ENCODE data around the gene TFDP1.

Gene TFDP1

GRCh38 chr13:113554333-113554700, 30.2 kb upstream of the TFDP1 start:
- no peak for TF ChIP-seq CTCF (IDR thresholded peaks at IDR 0.05; ENCODE audit: low read depth, low read length, missing control alignments)
- no peak overlapping the region for H3K4me3 ChIP-seq (ENCODE audit: low read depth, low read length)
- DNase-seq (ENCODE audit: low read depth) = no peak

GRCh38 chr13:113555141-113555540, 29.4 kb upstream of the TFDP1 start:
- no peak overlapping the region for H3K4me3 ChIP-seq (ENCODE audit: low read depth, low read length)
- no peak for TF ChIP-seq CTCF (IDR thresholded peaks at IDR 0.05; ENCODE audit: low read depth, low read length, missing control alignments)
- no peak for DNase-seq (ENCODE audit: low read depth)

- no peak overlapping the region for H3K4me3 ChIP-seq (ENCODE audit: low read depth, low read length)
- no peak for DNase-seq (ENCODE audit: low read depth)
- no peak for TF ChIP-seq CTCF (IDR thresholded peaks at IDR 0.05; ENCODE audit: low read depth, low read length, missing control alignments)
Measured at GRCh38 chr13:113557013-113557412, 27.5 kb upstream of the TFDP1 start.

- DNase-seq (ENCODE audit: low read depth) = no peak
- TF ChIP-seq CTCF (IDR thresholded peaks at IDR 0.05; ENCODE audit: low read depth, low read length, missing control alignments) = no peak
- no peak overlapping the region for H3K4me3 ChIP-seq (ENCODE audit: low read depth, low read length)
Measured at GRCh38 chr13:113558461-113558860, 26.1 kb upstream of the TFDP1 start.

GRCh38 chr13:113559061-113559460, 25.5 kb upstream of the TFDP1 start:
- TF ChIP-seq CTCF (IDR thresholded peaks at IDR 0.05; ENCODE audit: low read depth, low read length, missing control alignments) = no peak
- H3K4me3 ChIP-seq (ENCODE audit: low read depth, low read length) = no peak overlapping the region
- no peak for DNase-seq (ENCODE audit: low read depth)

- TF ChIP-seq CTCF (IDR thresholded peaks at IDR 0.05; ENCODE audit: low read depth, low read length, missing control alignments) = no peak
- DNase-seq (ENCODE audit: low read depth) = no peak
Measured at GRCh38 chr13:113559901-113560644, 24.5 kb upstream of the TFDP1 start.

More at GRCh38 chr13:113559901-113560644, 24.5 kb upstream of the TFDP1 start:
- H3K4me3 ChIP-seq (ENCODE audit: low read depth, low read length) = no peak overlapping the region

All from GM12864 (cell line).